PFSK-1 (cell line): Measurements from ENCODE around the gene AP3S2.

Experiments
- POLR2AphosphoS5 ChIP-seq: IDR thresholded peaks from 2 replicates; pipeline ENCODE4 v1.6.1; 2012; ENCODE audit warnings: low read depth, mild to moderate bottlenecking, control low read depth, low read length, moderate library complexity
- SIN3A ChIP-seq: IDR thresholded peaks from 2 replicates; pipeline ENCODE4 v1.6.1; 2012; ENCODE audit warnings: mild to moderate bottlenecking, low read length, moderate library complexity, borderline replicate concordance; ENCODE audit not compliant: insufficient read depth
- TAF1 ChIP-seq: IDR thresholded peaks from 2 replicates; pipeline ENCODE4 v1.6.1; 2012; ENCODE audit warnings: low read length, control low read depth, borderline replicate concordance; ENCODE audit not compliant: insufficient read depth
- TF ChIP-seq, protein P1 (sequence below), 2 experiments: IDR thresholded peaks; 2 replicates each; pipeline versions ENCODE4 v1.6.1 to v1.8.0; 2011 to 2012; ENCODE audit warnings: low read depth in 2 of 2, low read length in 2 of 2, control low read depth in 1 of 2, inconsistent platforms in 1 of 2, mild to moderate bottlenecking in 1 of 2, moderate library complexity in 1 of 2; ENCODE audit not compliant: insufficient read depth in 1 of 2

DNA sequence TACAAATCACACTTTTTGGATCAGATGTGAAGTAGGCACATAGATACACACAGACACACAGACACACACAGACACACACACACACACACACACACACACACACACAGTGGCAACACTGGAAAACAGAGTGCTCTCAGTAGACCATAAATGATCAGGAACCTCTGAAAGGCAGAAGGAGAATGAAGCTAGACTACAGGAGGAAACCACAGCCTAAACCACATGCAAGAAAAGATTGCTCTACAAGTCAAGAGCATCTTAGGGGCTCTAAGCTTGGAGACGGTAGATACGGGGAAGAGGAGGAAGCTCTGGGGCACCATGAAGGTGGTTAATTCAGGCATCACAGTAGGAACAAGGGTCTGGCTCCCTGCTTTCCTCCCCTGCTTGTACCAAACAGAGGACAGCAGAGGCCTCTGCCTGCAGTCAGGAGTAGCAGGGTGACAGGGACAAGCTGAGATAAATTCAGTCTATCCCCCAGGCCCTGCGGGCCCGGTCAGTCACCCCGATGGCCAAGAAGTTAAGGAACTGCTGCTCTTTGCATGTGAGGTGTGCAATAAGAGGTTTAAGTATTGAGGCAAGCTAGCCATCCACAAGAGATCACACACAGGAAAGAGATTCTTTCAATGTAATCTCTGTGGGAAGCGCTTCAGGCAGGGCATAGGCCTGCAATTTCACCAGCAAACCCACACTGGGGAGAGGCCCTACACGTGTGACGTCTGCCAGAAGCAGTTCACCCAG lies 42.4 kb upstream of the AP3S2 start:
- TF ChIP-seq, protein P1, sequence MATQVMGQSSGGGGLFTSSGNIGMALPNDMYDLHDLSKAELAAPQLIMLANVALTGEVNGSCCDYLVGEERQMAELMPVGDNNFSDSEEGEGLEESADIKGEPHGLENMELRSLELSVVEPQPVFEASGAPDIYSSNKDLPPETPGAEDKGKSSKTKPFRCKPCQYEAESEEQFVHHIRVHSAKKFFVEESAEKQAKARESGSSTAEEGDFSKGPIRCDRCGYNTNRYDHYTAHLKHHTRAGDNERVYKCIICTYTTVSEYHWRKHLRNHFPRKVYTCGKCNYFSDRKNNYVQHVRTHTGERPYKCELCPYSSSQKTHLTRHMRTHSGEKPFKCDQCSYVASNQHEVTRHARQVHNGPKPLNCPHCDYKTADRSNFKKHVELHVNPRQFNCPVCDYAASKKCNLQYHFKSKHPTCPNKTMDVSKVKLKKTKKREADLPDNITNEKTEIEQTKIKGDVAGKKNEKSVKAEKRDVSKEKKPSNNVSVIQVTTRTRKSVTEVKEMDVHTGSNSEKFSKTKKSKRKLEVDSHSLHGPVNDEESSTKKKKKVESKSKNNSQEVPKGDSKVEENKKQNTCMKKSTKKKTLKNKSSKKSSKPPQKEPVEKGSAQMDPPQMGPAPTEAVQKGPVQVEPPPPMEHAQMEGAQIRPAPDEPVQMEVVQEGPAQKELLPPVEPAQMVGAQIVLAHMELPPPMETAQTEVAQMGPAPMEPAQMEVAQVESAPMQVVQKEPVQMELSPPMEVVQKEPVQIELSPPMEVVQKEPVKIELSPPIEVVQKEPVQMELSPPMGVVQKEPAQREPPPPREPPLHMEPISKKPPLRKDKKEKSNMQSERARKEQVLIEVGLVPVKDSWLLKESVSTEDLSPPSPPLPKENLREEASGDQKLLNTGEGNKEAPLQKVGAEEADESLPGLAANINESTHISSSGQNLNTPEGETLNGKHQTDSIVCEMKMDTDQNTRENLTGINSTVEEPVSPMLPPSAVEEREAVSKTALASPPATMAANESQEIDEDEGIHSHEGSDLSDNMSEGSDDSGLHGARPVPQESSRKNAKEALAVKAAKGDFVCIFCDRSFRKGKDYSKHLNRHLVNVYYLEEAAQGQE (IDR thresholded peaks at IDR 0.05; ENCODE audit: insufficient read depth in 1 of 2, low read depth in 2 of 2, low read length in 2 of 2): no peak
- TF ChIP-seq POLR2AphosphoS5 (no peak), SIN3A (no peak), TAF1 (no peak)
